Stimulated activated CD8-positive, alpha-beta memory T cell treated with anti-CD3 and anti-CD28 coated beads, Interleukin-12 subunit alpha, Interleukin-12 subunit beta, amount 100 ng/mL, for 4 hours (primary cell): ENCODE results near the gene LRRC7.

Experiments used
- DNase-seq: peaks from one replicate; pipeline ENCODE4 v3.0.0-alpha.2; 2020; ENCODE audit warnings: low read depth

The LRRC7 gene

GRCh38 chr1:69567652-69568420, at the start of gene LRRC7:
LRRC7 (plus strand) TSS chr1:69567922; CDS start chr1:69568640, 718 bp downstream.
- no peak for DNase-seq

GRCh38 chr1:69519006-69519405, 48.7 kb upstream of the LRRC7 start:
- DNase-seq, result no peak

DNA sequence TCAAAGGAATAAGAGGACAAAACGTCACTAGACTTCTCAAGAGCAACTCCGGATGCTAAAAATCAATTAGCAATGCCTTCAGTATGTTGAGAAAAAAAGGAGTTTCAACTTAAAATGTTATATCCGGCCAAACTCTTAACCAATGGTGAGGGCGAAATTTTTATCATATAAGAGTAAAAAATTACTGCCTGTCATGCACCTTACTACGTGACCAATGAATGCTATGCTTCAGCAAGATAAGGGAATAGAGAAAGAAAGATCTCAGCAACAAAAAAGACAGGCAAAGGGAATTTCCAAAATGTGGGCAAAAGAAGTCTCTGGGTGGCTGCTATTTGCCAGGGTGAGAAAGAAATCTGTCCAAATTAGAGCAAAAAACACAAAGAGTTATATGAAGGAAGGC, 47.4 kb upstream of the LRRC7 start:
- DNase-seq, result no peak

DNA sequence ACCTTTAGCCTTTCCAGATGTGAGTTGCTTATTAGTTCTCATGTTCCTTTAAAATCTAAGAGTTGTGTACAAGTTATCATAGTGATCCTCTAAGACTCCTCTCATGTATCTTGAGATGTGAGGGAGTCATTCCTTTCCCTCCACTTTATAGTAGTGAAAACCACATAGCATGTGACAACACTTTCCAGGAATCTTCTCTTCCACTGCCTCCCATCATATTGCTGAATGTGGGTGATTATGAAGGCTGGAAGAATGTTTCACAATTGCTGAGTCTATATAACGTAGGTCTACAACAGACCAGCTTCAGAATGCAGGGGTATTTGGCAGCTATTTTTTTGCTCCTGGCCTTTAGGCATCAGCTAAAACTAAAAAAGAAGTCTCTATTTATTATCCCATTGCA, 44.7 kb upstream of the LRRC7 start:
- no peak for DNase-seq

GRCh38 chr1:69523461-69523860, 44.3 kb upstream of the LRRC7 start:
- no peak for DNase-seq

GRCh38 chr1:69524015-69524414, 43.7 kb upstream of the LRRC7 start:
- no peak for DNase-seq

GRCh38 chr1:69527273-69527672, 40.4 kb upstream of the LRRC7 start:
- DNase-seq, result no peak

GRCh38 chr1:69528376-69528775, 39.3 kb upstream of the LRRC7 start:
- no peak for DNase-seq

GRCh38 chr1:69533343-69533742, 34.4 kb upstream of the LRRC7 start:
- DNase-seq, result no peak

DNA sequence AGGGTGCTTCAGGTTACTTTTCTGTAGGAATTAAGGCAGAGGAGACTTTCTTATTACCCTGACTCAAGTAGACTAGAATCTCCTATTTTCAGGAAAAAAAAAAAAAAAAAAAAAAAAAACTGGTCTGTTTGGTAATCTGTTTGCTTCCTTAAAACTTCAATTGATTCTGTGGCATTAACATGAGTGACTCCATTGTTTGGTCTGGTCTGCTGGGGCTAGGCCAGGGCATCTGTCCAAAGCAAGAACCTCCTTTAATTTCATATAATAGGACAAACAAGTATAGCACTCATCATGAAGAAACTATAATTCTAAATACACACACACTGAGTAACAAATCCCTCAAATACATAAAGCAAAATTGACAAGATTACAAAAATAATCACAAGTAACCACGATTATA, 32.9 kb upstream of the LRRC7 start:
- DNase-seq, result no peak

DNA sequence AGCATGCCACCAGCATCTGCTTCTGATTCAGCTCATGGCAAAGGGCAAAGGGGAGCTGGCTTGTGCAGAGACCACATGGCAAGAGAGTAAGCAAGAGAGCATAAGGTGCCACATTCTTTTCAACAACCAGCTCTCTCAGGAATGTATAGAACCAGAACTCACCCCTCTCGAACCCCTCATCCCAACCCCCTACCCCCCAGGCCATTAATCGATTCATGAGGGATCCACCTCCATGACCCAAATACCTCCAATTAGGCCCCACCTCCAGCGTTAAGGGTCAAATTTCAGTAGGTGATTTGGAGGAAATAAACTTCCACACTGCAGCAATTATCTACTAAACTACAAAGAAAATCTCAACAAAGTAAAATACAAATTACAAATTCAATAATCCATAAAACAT, 32.2 kb upstream of the LRRC7 start:
- DNase-seq, result no peak

DNA sequence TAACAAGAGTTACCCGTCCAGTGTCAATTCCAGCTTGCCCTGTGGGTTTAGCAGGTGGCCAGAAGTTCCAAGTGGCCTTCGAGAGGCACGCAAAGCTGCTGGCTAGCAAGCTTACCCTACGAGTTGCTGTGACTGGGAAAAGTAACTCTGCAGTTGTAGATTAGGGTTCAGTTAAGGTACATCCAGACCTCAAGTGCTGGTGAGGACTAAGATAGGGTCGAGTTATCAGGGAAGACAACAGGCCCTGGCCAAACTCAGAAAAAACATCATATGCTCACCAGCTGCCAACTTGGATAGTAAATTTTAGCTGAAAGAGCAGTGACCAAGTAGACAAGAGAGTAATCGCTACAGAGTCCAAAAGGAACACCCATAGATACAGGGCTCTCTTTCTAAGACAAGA, 27.7 kb upstream of the LRRC7 start:
- DNase-seq, result no peak

DNA sequence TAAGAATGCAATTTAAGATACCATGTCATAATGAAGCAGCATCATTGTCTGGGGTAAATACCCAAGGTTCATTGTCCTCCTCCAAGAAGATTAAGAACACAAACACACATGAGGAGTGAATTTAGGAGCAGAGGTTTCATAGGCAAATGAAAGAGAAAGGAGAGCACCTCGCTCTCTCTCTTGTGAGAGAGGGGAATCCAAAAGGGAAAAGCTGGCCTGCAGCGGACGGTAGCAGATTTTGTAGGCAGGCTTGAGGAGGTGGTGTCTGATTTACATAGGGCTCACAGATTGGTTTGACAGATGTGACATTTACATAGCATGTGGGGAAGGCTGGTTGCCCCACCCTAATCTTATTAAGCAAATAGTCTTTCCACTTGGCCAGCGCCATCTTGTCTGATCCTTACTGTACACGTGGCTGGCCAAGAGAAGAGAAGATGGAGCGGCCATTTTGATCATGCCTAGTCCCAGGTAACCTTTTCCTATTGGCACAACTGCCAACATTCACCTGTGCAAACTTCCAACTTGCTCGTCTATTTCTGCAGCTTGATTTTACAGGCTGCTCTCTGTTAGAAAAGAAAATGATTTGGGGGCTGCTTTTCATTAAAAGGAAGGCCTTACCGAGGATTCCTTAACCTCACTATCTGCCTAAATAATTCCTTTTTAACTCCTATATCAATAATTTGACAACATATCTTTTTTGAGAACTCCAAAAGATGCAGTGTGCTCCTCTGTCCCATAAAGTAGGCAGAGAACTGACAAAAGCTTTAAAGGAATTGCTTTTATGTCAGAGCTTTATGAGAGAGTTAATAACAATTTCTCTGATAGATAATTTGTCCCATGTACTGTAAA, 16.0 kb upstream of the LRRC7 start:
- no peak for DNase-seq

DNA sequence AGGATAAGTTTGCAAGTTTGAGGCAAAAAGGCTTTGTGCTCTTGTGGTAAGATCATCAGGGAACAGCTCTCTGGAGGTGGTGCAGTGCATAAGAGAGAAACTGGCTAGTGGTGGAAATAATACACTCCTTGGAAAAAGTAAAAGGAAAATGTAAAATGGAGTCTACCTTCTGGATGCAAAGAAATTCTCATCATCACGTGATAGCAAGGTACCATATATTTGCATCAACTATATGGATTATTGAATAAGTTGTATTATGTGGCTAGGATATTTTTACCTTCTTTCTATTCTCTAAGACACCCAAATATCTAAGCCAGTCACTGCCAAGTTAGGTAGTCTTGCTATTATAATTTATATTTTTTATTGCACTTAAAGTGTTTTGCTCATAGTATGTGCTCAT, 14.0 kb upstream of the LRRC7 start:
- no peak for DNase-seq

GRCh38 chr1:69568421-69569174, 876 bp downstream of the LRRC7 start:
- DNase-seq, result no peak

DNA sequence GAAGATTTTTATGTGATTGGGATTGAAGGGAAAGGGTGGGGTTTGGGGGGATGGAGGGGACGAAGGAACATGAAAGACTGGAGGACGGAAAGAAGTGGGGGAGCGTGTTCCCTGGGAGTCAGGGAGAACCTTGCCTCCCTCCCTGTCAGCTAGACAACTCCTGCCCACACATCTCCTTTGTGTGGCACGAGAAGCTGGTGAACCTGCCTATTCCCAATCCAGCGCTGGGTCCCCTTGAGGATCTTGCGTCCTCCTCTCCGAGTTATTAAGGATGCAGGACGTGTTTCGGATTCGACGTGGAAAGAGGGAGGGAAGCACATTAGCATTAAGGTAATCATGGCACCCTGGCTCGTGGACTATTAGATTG, 1.4 kb downstream of the LRRC7 start:
- no peak for DNase-seq

GRCh38 chr1:69569576-69570328, 2.0 kb downstream of the LRRC7 start:
- no peak for DNase-seq

DNA sequence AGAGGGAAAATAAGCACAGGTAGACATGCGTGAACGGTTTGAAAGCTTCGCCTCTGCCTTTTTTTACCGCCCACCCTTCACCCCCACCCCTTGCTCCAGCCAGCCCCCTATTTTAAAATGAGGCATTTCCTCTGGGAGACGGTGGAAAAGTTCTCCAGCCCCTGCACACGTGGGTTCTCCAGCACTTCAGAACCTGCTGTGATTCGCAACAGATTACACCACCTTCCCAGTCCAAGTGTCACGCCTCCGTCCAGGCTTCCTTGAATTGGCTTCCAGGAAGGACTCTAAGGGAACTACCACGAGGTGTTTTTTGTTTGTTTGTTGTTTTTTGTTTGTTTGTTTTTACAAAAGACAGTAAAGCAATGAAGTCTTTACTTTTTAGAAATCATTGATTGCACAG, 2.6 kb downstream of the LRRC7 start:
- no peak for DNase-seq

DNA sequence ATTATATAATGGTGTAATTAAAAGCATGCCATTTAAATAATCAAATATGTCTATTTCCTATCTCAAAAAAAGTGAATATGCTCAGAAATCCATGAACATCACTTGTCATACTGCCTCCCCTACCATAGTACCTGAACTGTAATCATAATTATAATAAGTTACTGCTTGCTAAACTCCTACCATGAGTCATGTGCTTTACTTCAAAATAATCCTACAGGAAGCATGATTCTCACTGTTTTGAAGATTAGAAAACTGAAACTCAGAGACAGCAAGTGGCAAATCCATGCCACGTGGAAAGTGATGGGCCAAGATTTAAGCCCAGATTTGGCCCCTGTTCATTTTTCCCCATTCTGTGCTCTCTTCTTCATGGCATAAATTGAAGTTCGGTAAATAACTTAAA, 5.2 kb downstream of the LRRC7 start:
- DNase-seq, result no peak

- no peak for DNase-seq
Measured at GRCh38 chr1:69573911-69574310, 6.2 kb downstream of the LRRC7 start.

DNA sequence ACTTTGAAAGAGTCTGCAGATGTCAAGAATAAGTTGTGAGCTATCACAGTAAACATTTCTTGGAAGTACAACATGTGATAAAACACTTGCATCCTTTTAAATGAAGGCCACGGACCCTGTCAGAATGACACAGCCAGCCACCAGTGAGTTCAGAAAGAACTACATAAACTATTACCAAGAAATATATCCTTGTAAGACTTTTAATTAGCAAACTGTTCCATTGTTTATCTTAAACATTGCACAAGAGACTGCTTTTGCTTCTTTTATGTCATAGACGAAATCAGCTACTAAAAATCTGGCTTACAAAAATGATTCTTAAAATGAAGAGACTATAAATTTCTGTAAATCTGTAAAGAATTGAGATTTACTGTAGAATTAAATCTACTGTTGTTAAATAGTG, 17.9 kb downstream of the LRRC7 start:
- no peak for DNase-seq

DNA sequence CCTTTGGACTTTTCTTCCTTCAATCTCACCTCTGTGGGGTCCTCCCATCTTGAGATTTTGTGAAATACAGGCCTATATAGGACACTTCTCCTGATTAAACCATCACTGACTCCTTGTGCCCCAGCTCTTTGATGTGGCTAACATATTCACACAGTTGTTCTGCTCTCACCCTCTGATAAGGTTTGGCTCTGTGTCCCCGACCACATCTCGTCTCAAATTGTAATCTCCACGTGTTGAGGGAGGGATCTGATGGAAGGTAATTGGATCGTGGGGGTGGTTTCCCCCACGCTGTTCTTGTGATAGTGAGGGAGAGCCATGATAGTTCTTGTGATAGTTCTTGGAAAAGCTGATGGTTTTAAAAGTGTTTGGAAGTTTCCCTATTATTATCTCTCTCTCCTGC, 19.7 kb downstream of the LRRC7 start:
- DNase-seq, result no peak
